K562 (cell line): ENCODE measurements around the gene C3orf85. TPM values are rescaled to one million over a fixed set of nuclear protein-coding genes. Genes with fewer than 3 reads are reported as not detected.

Source experiments
- ATAC-seq: fragments of 200-7000 bp; cut with Tn5 transposase; 3 replicates; pipeline ENCODE4 v1.9.1; 2020; ENCODE audit warnings: moderate library complexity
- BruUV-seq: library from RNA; stranded (reverse); fragments of 400-500 nt; replicated peaks from 2 replicates; lab custom pipeline; 2021; lab: Mats Ljungman, UMichigan
- CTCF ChIA-PET: fragments of 300-600 bp; formaldehyde crosslinking; extraction: SDS; loops from one replicate; lab custom pipeline; 2021; ENCODE audit warnings: low intra/inter-chr PET ratio; lab: Yijun Ruan, JAX
- POLR2A ChIA-PET: fragments of 300-600, 350-650 bp; sonication (Branson Sonifier 250); formaldehyde crosslinking; extraction: SDS; loops from one replicate; lab custom pipeline; 2021; ENCODE audit warnings: antibody characterized with exemption, inconsistent platforms; lab: Yijun Ruan, JAX
- DNase-seq, 4 experiments: peaks; one replicate each; pipeline versions ENCODE4 v3.0.0 to v3.0.0-alpha.2; 2011 to 2018; ENCODE audit warnings: low spot score in 3 of 4, mixed read lengths in 3 of 4; ENCODE audit errors: extremely low read depth in 1 of 4
- FAIRE-seq: peaks from 2 replicates; lab custom pipeline; 2011; peaks lifted over from hg19 to GRCh38; lab: Jason Lieb, UNC
- H2AFZ ChIP-seq: 2 replicates; pipeline ENCODE4 v1.6.0; 2011; ENCODE audit warnings: low read depth, low read length, control low read depth, inconsistent platforms
- H3K27ac ChIP-seq: fragments of 200-600 bp; 3 replicates; pipeline ENCODE4 v1.8.0; 2011; ENCODE audit warnings: low read depth, mild to moderate bottlenecking, control low read depth, inconsistent platforms, low read length, moderate library complexity, mixed read lengths; ENCODE audit errors: extremely low read depth
- H3K27me3 ChIP-seq, 2 experiments: fragments of 300-600 bp in 1 of 2; 2 replicates in 1 of 2; 3 replicates in 1 of 2; pipeline versions ENCODE4 v1.6.0 to v1.8.0; 2011; ENCODE audit warnings: inconsistent platforms in 2 of 2, low read length in 2 of 2, mild to moderate bottlenecking in 1 of 2, mixed read lengths in 1 of 2, moderate library complexity in 1 of 2; ENCODE audit not compliant: control insufficient read depth in 2 of 2, insufficient read depth in 2 of 2
- H3K36me3 ChIP-seq: fragments of 300-600 bp; 3 replicates; pipeline ENCODE4 v1.8.0; 2011; ENCODE audit warnings: mild to moderate bottlenecking, low read length, inconsistent platforms; ENCODE audit not compliant: control insufficient read depth, insufficient read depth
- H3K4me1 ChIP-seq, 2 experiments: fragments of 200-600 bp in 1 of 2; replicated peaks in 1 of 2; 2 replicates in 1 of 2; 3 replicates in 1 of 2; pipeline versions ENCODE4 v1.5.1 to v1.8.0; 2011; ENCODE audit warnings: inconsistent platforms in 2 of 2, low read length in 2 of 2, mild to moderate bottlenecking in 1 of 2, mixed read lengths in 1 of 2, moderate library complexity in 1 of 2; ENCODE audit not compliant: control insufficient read depth in 2 of 2, insufficient read depth in 2 of 2
- H3K4me2 ChIP-seq: 2 replicates; pipeline ENCODE4 v1.6.1; 2011; ENCODE audit warnings: low read length, control low read depth, inconsistent platforms, mixed read lengths; ENCODE audit not compliant: insufficient read depth
- H3K4me3 ChIP-seq: fragments of 200-600 bp; sonication (generic), shearing (Covaris generic); 2 replicates; pipeline ENCODE4 v1.5.1; 2016; ENCODE audit warnings: control low read depth, inconsistent platforms
- H3K79me2 ChIP-seq: fragments of 200-600 bp; 3 replicates; pipeline ENCODE4 v1.8.0; 2011; ENCODE audit warnings: low read length, inconsistent platforms; ENCODE audit not compliant: control insufficient read depth, insufficient read depth
- H3K9ac ChIP-seq, 2 experiments: 2 replicates each; pipeline versions ENCODE4 v1.6.0 to v1.6.1; 2011; ENCODE audit warnings: low read depth in 2 of 2, low read length in 2 of 2, control low read depth in 1 of 2, inconsistent platforms in 1 of 2, mild to moderate bottlenecking in 1 of 2, mixed read lengths in 1 of 2; ENCODE audit not compliant: insufficient read depth in 1 of 2
- H3K9me1 ChIP-seq: one replicate; pipeline ENCODE4 v1.6.0; 2011; ENCODE audit warnings: inconsistent platforms, mild to moderate bottlenecking, low read length, moderate library complexity; ENCODE audit not compliant: control insufficient read depth, insufficient read depth
- H3K9me3 ChIP-seq: replicated peaks from 2 replicates; pipeline ENCODE4 v1.5.1; 2011; ENCODE audit warnings: low read depth, low read length, inconsistent platforms; ENCODE audit not compliant: control insufficient read depth, insufficient read depth
- H4K20me1 ChIP-seq: replicated peaks from 2 replicates; pipeline ENCODE4 v1.6.1; 2011; ENCODE audit warnings: low read length, inconsistent platforms, mixed read lengths; ENCODE audit not compliant: control insufficient read depth, insufficient read depth
- FOXP1 ChIP-seq: sonication (generic); formaldehyde crosslinking; IDR thresholded peaks from 2 replicates; pipeline ENCODE4 v1.8.0; 2022; ENCODE audit warnings: mild to moderate bottlenecking, missing genetic modification reagents
- HNRNPH1 ChIP-seq: fragments of 200-400 bp; formaldehyde crosslinking; optimal IDR thresholded peaks from 2 replicates; pipeline ENCODE3; 2017; ENCODE audit warnings: low read depth, mild to moderate bottlenecking, low read length, moderate library complexity
- IRF2 ChIP-seq: sonication (generic); formaldehyde crosslinking; IDR thresholded peaks from 2 replicates; pipeline ENCODE4 v1.8.1; 2022; ENCODE audit warnings: mild to moderate bottlenecking, missing genetic modification reagents
- KLF16 ChIP-seq: IDR thresholded peaks from 2 replicates; pipeline ENCODE4 v1.6.1; 2016; ENCODE audit warnings: antibody characterized with exemption
- MEIS2 ChIP-seq: fragments of 450-650 bp; IDR thresholded peaks from 2 replicates; pipeline ENCODE4 v1.6.1; 2014; ENCODE audit warnings: mild to moderate bottlenecking; ENCODE audit not compliant: partially characterized antibody
- PURB ChIP-seq: sonication (generic); formaldehyde crosslinking; IDR thresholded peaks from 2 replicates; pipeline ENCODE4 v1.9.0; 2021; ENCODE audit warnings: low read depth, mild to moderate bottlenecking, missing genetic modification reagents
- RCOR1 ChIP-seq, 2 experiments: IDR thresholded peaks; 2 replicates each; pipeline ENCODE4 v1.6.1; 2012; ENCODE audit warnings: low read depth in 2 of 2, low read length in 2 of 2, borderline replicate concordance in 1 of 2, improper control_type of control experiment in 1 of 2
- ZBTB2 ChIP-seq: fragments of 450-650 bp; IDR thresholded peaks from 2 replicates; pipeline ENCODE4 v1.6.1; 2016; ENCODE audit warnings: antibody characterized with exemption
- ZNF184 ChIP-seq: sonication (generic); formaldehyde crosslinking; IDR thresholded peaks from 2 replicates; pipeline ENCODE4 v1.5.0; 2020; ENCODE audit warnings: missing genetic modification reagents
- ZSCAN32 ChIP-seq: fragments of 450-650 bp; formaldehyde crosslinking; IDR thresholded peaks from 2 replicates; pipeline ENCODE4 v1.4.0; 2020; ENCODE audit warnings: mild to moderate bottlenecking, moderate library complexity
- WGBS: fragments of 100-300 bp; shearing (Covaris generic); methylation state at CpG from one replicate; pipeline ENCODE4 v1.1.6; 2016; ENCODE audit warnings: low coverage, mixed read lengths; ENCODE audit not compliant: insufficient coverage; ENCODE audit errors: missing lambda C conversion rate; 5-methylcytosine and 5-hydroxymethylcytosine counted together
- in situ Hi-C: fragments of 300-500 bp; cut with MboI; formaldehyde crosslinking; loops from 4 replicates; pipeline ENCODE4 v1.15.0; 2018; ENCODE audit warnings: inconsistent platforms, mixed read lengths
- intact Hi-C: fragments of 100-400 bp; cut with micrococcal nuclease; formaldehyde crosslinking; loops from 2 replicates; pipeline ENCODE4 v1.14.2; 2022
- polyA plus RNA-seq, 8 experiments: library from polyadenylated mRNA; depleted of rRNA in 4 of 8; stranded (reverse) in 5 of 8; unstranded in 3 of 8; fragments of >200 nt; fragmentation: Nextera tagmentation in 2 of 8; fragmentation: Illumina TruSeq in 1 of 8; extraction: Ambion mirVana in 2 of 8; extraction: Trizol in 1 of 8; gene quantifications; 2 replicates each; pipeline versions ENCODE4 v1.2.1 to v1.2.3, GENCODE V29; 2011 to 2014; ENCODE audit warnings: inconsistent platforms in 1 of 8, missing spikeins in 1 of 8
- total RNA-seq, 7 experiments: library from RNA; depleted of rRNA in 6 of 7; stranded (reverse); fragments of >200 nt in 6 of 7; fragmentation: Illumina TruSeq in 2 of 7; extraction: Trizol in 2 of 7; gene quantifications; 2 replicates each; pipeline versions ENCODE4 v1.2.1 to v1.2.3, GENCODE V29; 2011 to 2021; ENCODE audit warnings: low replicate concordance in 1 of 7
- TF ChIP-seq, protein P1 (sequence below): fragments of 250-450 bp; sonication (Bioruptor Pico); IDR thresholded peaks from 2 replicates; pipeline ENCODE4 v1.8.0; 2021; ENCODE audit warnings: moderate library complexity, mild to moderate bottlenecking, inconsistent platforms

C3orf85 gene
- total and polyA plus RNA-seq, 9 of the 15 experiments (the other 6 are each of a cell fraction or from before 2014, with no cell fraction given), result not detected

- H2AFZ ChIP-seq, result no peak overlapping the region
- H3K36me3 ChIP-seq, result no peaks in the 10 kb centered on the region
- no peak overlapping the region for H3K27ac ChIP-seq
- peaks cover 0 to 4% of the 10 kb centered on the region in 2 experiments; a peak in 2 of 5 replicates for H3K4me1 ChIP-seq
- no peaks in the 10 kb centered on the region for H3K79me2 ChIP-seq
- BruUV-seq, result no TSS peak
- no peaks in the 10 kb centered on the region for H3K27me3 ChIP-seq
- no peaks in the 10 kb centered on the region for H4K20me1 ChIP-seq
- no peak overlapping the region for H3K4me3 ChIP-seq
- no peaks in the 10 kb centered on the region for H3K9me3 ChIP-seq
- no peak overlapping the region for H3K4me2 ChIP-seq
- TF ChIP-seq HNRNPH1 (no peak), IRF2 (CRISPR knock-in tag) (no peak), ZBTB2 (no peak), MEIS2 (no peak), ZNF184 (no peak), RCOR1 (IDR thresholded peaks at IDR 0.05; ENCODE audit: borderline replicate concordance in 1 of 2, low read depth in 2 of 2, low read length in 2 of 2) (no peak), KLF16 (no peak), PURB (no peak), FOXP1 (CRISPR knock-in tag) (no peak), ZSCAN32 (no peak)
- TF ChIP-seq, protein P1, sequence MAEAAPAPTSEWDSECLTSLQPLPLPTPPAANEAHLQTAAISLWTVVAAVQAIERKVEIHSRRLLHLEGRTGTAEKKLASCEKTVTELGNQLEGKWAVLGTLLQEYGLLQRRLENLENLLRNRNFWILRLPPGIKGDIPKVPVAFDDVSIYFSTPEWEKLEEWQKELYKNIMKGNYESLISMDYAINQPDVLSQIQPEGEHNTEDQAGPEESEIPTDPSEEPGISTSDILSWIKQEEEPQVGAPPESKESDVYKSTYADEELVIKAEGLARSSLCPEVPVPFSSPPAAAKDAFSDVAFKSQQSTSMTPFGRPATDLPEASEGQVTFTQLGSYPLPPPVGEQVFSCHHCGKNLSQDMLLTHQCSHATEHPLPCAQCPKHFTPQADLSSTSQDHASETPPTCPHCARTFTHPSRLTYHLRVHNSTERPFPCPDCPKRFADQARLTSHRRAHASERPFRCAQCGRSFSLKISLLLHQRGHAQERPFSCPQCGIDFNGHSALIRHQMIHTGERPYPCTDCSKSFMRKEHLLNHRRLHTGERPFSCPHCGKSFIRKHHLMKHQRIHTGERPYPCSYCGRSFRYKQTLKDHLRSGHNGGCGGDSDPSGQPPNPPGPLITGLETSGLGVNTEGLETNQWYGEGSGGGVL (CRISPR knock-in tag), result no peak
- DNase-seq, result no peak
- POLR2A ChIA-PET, result interaction anchor here (0.7 kb wide), 1 partner anchor 80 kb away, joined by 5 read pairs; no protein-coding TSS in a partner anchor
- 3% methylated on average over 4 of the region's 4 CpGs for WGBS
- H3K9ac ChIP-seq, result no peak overlapping the region
- no peaks in the 10 kb centered on the region for H3K9me1 ChIP-seq
- CTCF ChIA-PET, result no interaction called here
- no peak for FAIRE-seq
- in situ Hi-C loops, result no loop called here
- no peak for ATAC-seq
- intact Hi-C loops, result no loop called here
Measured at GRCh38 chr3:109112946-109113760, 23.4 kb upstream of the C3orf85 start.
